HepG2 (cell line): ENCODE results near the gene DNAJC12. TPM values are rescaled to one million over a fixed set of nuclear protein-coding genes. Genes with fewer than 3 reads are reported as not detected.

Experiments used
- CREB1 ChIP-seq, 2 experiments: fragments of 450-650 bp in 1 of 2; IDR thresholded peaks; 2 replicates each; pipeline ENCODE4 v1.6.1; 2016 to 2017; ENCODE audit warnings: control low read depth in 1 of 2, mild to moderate bottlenecking in 1 of 2, missing compliant biosample characterization in 1 of 2, missing genetic modification characterization in 1 of 2
- ETV5 ChIP-seq: IDR thresholded peaks from 2 replicates; pipeline ENCODE4 v1.6.1; 2018; ENCODE audit warnings: missing biosample characterization, missing genetic modification reagents, inconsistent platforms, borderline replicate concordance
- FOXA3 ChIP-seq: IDR thresholded peaks from 2 replicates; pipeline ENCODE4 v1.6.1; 2016; ENCODE audit warnings: missing genetic modification reagents, missing compliant biosample characterization
- HNRNPH1 ChIP-seq: fragments of 200-400 bp; formaldehyde crosslinking; optimal IDR thresholded peaks from 2 replicates; pipeline ENCODE3; 2017; ENCODE audit warnings: mild to moderate bottlenecking, low read depth, low read length
- IKZF1 ChIP-seq: fragments of 450-650 bp; IDR thresholded peaks from 2 replicates; pipeline ENCODE4 v1.7.1; 2016
- NAIF1 ChIP-seq: sonication (generic); formaldehyde crosslinking; IDR thresholded peaks from 2 replicates; pipeline ENCODE4 v1.5.0; 2020; ENCODE audit warnings: mild to moderate bottlenecking, missing genetic modification reagents, borderline replicate concordance
- NR2F1 ChIP-seq, 2 experiments: fragments of 450-650 bp in 1 of 2; formaldehyde crosslinking in 1 of 2; IDR thresholded peaks; 2 replicates each; pipeline versions ENCODE4 v1.5.0 to v1.6.1; 2016 to 2020; ENCODE audit warnings: mild to moderate bottlenecking in 1 of 2, missing compliant biosample characterization in 1 of 2, missing genetic modification reagents in 1 of 2, moderate library complexity in 1 of 2
- PLRG1 ChIP-seq: fragments of 450-650 bp; conservative IDR thresholded peaks from 2 replicates; pipeline ENCODE4 v1.6.1; 2016
- SNAI1 ChIP-seq: sonication (generic); formaldehyde crosslinking; IDR thresholded peaks from 2 replicates; pipeline ENCODE4 v1.5.0; 2020; ENCODE audit warnings: mild to moderate bottlenecking, missing genetic modification reagents, borderline replicate concordance
- SP2 ChIP-seq: sonication (generic); formaldehyde crosslinking; IDR thresholded peaks from 2 replicates; pipeline ENCODE4 v1.5.1; 2020; ENCODE audit warnings: mild to moderate bottlenecking, missing genetic modification reagents
- STAT5B ChIP-seq: sonication (generic); formaldehyde crosslinking; IDR thresholded peaks from 2 replicates; pipeline ENCODE4 v1.4.0; 2020; ENCODE audit warnings: missing genetic modification reagents
- TAF15 ChIP-seq: fragments of 200-400 bp; formaldehyde crosslinking; IDR thresholded peaks from one replicate; pipeline ENCODE4 v1.6.1; 2018; ENCODE audit warnings: mild to moderate bottlenecking, low read depth, low read length; ENCODE audit not compliant: poor library complexity, severe bottlenecking
- U2AF2 ChIP-seq: fragments of 200-400 bp; formaldehyde crosslinking; IDR thresholded peaks from 2 replicates; pipeline ENCODE4 v1.6.1; 2017; ENCODE audit warnings: low read depth, mild to moderate bottlenecking, low read length
- ZKSCAN5 ChIP-seq: sonication (generic); formaldehyde crosslinking; IDR thresholded peaks from 2 replicates; pipeline ENCODE4 v1.5.1; 2020; ENCODE audit warnings: mild to moderate bottlenecking, missing genetic modification reagents
- ZNF501 ChIP-seq: sonication (generic); formaldehyde crosslinking; IDR thresholded peaks from 2 replicates; pipeline ENCODE4 v1.5.1; 2020; ENCODE audit warnings: mild to moderate bottlenecking, moderate library complexity, missing genetic modification reagents
- ZSCAN29 ChIP-seq: sonication (generic); formaldehyde crosslinking; conservative IDR thresholded peaks from 2 replicates; pipeline ENCODE4 v1.4.0; 2020; ENCODE audit warnings: mild to moderate bottlenecking, missing genetic modification reagents
- ZXDC ChIP-seq: sonication (generic); formaldehyde crosslinking; IDR thresholded peaks from 2 replicates; pipeline ENCODE4 v1.5.0; 2020; ENCODE audit warnings: mild to moderate bottlenecking, missing genetic modification reagents
- polyA plus RNA-seq, 8 experiments: library from polyadenylated mRNA; depleted of rRNA in 3 of 8; stranded (reverse) in 7 of 8; unstranded in 1 of 8; fragments of >200 nt; fragmentation: Illumina TruSeq in 4 of 8; extraction: Trizol in 4 of 8; gene quantifications; 2 replicates each; pipeline versions ENCODE4 v1.2.1 to v1.2.3, GENCODE V29; 2011 to 2016; ENCODE audit warnings: low read depth in 4 of 8, missing spikeins in 1 of 8, mixed read lengths in 1 of 8; ENCODE audit not compliant: insufficient read depth in 1 of 8
- total RNA-seq, 5 experiments: library from RNA; depleted of rRNA; stranded (reverse); fragments of >200 nt; fragmentation: Illumina TruSeq; extraction: Trizol; gene quantifications; 2 replicates each; pipeline ENCODE4 v1.2.3, GENCODE V29; 2016; ENCODE audit warnings: low read depth in 1 of 5
- TF ChIP-seq, protein P1 (sequence below): sonication (generic); formaldehyde crosslinking; conservative IDR thresholded peaks from 2 replicates; pipeline ENCODE4 v1.8.0; 2022; ENCODE audit warnings: low read depth, missing genetic modification reagents
- TF ChIP-seq, protein P2 (sequence below): sonication (generic); formaldehyde crosslinking; IDR thresholded peaks from 2 replicates; pipeline ENCODE4 v1.9.0; 2021; ENCODE audit warnings: mild to moderate bottlenecking, missing genetic modification reagents

The DNAJC12 gene
- total and polyA plus RNA-seq, 2 of the 13 experiments (the other 11 are each of a cell fraction or from before 2014, with no cell fraction given), result 11.6 to 43.9 TPM

DNA sequence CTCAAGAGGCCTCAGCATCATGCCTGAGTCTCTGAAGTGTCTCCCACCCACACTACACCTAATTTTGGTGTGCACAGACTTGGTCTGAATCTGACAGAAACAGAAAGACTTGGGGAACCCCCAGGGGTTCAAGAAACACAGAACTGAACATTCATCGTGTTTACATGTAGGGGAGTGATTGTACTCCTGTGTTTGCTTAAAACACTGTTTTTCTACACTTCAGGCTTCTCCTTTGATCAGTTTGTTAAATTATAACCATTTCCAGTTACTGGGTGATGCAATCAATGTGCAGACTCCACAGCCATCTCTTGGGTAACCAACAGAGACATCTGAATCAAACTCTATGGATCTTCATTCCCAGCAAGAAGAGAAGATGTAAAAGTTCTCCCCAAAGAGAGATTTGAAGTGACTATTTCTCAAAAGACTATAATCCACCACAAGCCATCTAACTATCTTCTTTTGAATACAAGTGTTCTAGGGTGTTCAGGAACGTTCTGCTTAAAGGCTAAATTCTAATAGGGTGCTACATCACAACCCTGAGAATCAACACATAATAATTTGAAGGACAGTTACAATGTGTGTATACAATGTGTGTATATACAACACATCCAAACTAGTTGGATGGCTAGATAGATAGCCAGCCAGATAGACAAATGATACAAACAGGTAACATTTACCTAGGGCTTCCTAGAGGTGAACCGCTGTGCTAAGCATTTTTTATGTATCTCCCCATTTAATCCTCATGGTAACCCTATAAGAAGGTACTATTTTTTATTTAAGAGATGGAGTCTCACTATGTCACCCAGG lies 34.2 kb downstream of the DNAJC12 start (continued):
- TF ChIP-seq TAF15 (no peak), SP2 (CRISPR knock-in tag) (no peak), ETV5 (CRISPR knock-in tag) (peak; percentile 45; the same call in 1 of the 2 replicates), ZSCAN29 (CRISPR knock-in tag) (peak; percentile 44; the same call in 1 of the 2 replicates), NR2F1 (CRISPR knock-in tag; IDR thresholded peaks at IDR 0.05) (0 out of 4 replicates have a peak, but pooled peaks of 1 of the 2 experiments have one; percentile 15), FOXA3 (CRISPR knock-in tag) (peak; percentile 99), U2AF2 (no peak), NAIF1 (no peak), IKZF1 (no peak), ZKSCAN5 (CRISPR knock-in tag) (no peak), CREB1 (IDR thresholded peaks at IDR 0.05) (0 out of 2 replicates have a peak, but pooled peaks have one; percentile 1), CREB1 (CRISPR knock-in tag; IDR thresholded peaks at IDR 0.05) (peak; percentile 88), STAT5B (CRISPR knock-in tag) (0 out of 2 replicates have a peak, but pooled peaks have one; percentile 47), HNRNPH1 (no peak), PLRG1 (no peak), ZNF501 (CRISPR knock-in tag) (no peak), SNAI1 (CRISPR knock-in tag) (no peak), ZXDC (CRISPR knock-in tag) (no peak)
- TF ChIP-seq, protein P1, sequence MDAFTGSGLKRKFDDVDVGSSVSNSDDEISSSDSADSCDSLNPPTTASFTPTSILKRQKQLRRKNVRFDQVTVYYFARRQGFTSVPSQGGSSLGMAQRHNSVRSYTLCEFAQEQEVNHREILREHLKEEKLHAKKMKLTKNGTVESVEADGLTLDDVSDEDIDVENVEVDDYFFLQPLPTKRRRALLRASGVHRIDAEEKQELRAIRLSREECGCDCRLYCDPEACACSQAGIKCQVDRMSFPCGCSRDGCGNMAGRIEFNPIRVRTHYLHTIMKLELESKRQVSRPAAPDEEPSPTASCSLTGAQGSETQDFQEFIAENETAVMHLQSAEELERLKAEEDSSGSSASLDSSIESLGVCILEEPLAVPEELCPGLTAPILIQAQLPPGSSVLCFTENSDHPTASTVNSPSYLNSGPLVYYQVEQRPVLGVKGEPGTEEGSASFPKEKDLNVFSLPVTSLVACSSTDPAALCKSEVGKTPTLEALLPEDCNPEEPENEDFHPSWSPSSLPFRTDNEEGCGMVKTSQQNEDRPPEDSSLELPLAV (CRISPR knock-in tag), result no peak
- TF ChIP-seq, protein P2, sequence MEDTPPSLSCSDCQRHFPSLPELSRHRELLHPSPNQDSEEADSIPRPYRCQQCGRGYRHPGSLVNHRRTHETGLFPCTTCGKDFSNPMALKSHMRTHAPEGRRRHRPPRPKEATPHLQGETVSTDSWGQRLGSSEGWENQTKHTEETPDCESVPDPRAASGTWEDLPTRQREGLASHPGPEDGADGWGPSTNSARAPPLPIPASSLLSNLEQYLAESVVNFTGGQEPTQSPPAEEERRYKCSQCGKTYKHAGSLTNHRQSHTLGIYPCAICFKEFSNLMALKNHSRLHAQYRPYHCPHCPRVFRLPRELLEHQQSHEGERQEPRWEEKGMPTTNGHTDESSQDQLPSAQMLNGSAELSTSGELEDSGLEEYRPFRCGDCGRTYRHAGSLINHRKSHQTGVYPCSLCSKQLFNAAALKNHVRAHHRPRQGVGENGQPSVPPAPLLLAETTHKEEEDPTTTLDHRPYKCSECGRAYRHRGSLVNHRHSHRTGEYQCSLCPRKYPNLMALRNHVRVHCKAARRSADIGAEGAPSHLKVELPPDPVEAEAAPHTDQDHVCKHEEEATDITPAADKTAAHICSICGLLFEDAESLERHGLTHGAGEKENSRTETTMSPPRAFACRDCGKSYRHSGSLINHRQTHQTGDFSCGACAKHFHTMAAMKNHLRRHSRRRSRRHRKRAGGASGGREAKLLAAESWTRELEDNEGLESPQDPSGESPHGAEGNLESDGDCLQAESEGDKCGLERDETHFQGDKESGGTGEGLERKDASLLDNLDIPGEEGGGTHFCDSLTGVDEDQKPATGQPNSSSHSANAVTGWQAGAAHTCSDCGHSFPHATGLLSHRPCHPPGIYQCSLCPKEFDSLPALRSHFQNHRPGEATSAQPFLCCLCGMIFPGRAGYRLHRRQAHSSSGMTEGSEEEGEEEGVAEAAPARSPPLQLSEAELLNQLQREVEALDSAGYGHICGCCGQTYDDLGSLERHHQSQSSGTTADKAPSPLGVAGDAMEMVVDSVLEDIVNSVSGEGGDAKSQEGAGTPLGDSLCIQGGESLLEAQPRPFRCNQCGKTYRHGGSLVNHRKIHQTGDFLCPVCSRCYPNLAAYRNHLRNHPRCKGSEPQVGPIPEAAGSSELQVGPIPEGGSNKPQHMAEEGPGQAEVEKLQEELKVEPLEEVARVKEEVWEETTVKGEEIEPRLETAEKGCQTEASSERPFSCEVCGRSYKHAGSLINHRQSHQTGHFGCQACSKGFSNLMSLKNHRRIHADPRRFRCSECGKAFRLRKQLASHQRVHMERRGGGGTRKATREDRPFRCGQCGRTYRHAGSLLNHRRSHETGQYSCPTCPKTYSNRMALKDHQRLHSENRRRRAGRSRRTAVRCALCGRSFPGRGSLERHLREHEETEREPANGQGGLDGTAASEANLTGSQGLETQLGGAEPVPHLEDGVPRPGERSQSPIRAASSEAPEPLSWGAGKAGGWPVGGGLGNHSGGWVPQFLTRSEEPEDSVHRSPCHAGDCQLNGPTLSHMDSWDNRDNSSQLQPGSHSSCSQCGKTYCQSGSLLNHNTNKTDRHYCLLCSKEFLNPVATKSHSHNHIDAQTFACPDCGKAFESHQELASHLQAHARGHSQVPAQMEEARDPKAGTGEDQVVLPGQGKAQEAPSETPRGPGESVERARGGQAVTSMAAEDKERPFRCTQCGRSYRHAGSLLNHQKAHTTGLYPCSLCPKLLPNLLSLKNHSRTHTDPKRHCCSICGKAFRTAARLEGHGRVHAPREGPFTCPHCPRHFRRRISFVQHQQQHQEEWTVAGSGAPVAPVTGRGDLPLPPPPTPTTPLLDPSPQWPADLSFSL, result no peak
